ENCODE measurements around the gene MYO1C. TPM values are rescaled to one million over a fixed set of nuclear protein-coding genes. Genes with fewer than 3 reads are reported as not detected.

MYO1C gene
- total and polyA plus RNA-seq, 9 of the 15 experiments (the other 6 are each of a cell fraction or from before 2014, with no cell fraction given), result 0.46 to 32.5 (median 11.6) TPM

- no peak for TF ChIP-seq E2F5 (CRISPR knock-in tag; IDR thresholded peaks at IDR 0.05)
- TF ChIP-seq SNRNP70 (optimal IDR thresholded peaks at IDR 0.05; ENCODE audit: low read depth, low read length), result no peak
- TF ChIP-seq FOXK1 (CRISPR knock-in tag; IDR thresholded peaks at IDR 0.05; ENCODE audit: borderline replicate concordance), result no peak
- no peak for TF ChIP-seq PRDM10 (IDR thresholded peaks at IDR 0.05; ENCODE audit: partially characterized antibody)
- no peak for TF ChIP-seq NCOA1 (IDR thresholded peaks at IDR 0.05; ENCODE audit: low read depth)
Measured at GRCh38 chr17:1473170-1473569, 19.3 kb downstream of the MYO1C start (continued).
